Upper lobe of left lung (tissue), 6 donors: Measurements from ENCODE around the gene PRMT3. TPM values are rescaled to one million over a fixed set of nuclear protein-coding genes. Genes with fewer than 3 reads are reported as not detected.

Experiments
- ATAC-seq, 2 donors: fragments of 200-7000 bp; cut with Tn5 transposase; one replicate each; pipeline ENCODE4 v1.9.1; 2022; ENCODE audit warnings: mild to moderate bottlenecking in 2 of 2, moderate library complexity in 2 of 2; ENCODE audit not compliant: low FRiP score in 2 of 2
- DNase-seq, 2 donors: peaks; one replicate each; pipeline ENCODE4 v3.0.0-alpha.2; 2019 to 2020
- H3K27ac ChIP-seq, 4 donors: fragments of 200-600 bp; sonication (generic); one replicate each; pipeline ENCODE4 v1.5.1; 2016 to 2019
- H3K27me3 ChIP-seq, 4 donors: fragments of 200-600 bp; sonication (generic); one replicate each; pipeline ENCODE4 v1.5.1; 2017 to 2019
- H3K36me3 ChIP-seq, 4 donors: fragments of 200-600 bp; sonication (generic); one replicate each; pipeline ENCODE4 v1.5.1; 2016 to 2019
- H3K4me1 ChIP-seq, 4 donors: fragments of 200-600 bp; sonication (generic); one replicate each; pipeline ENCODE4 v1.5.1; 2018 to 2019
- H3K4me3 ChIP-seq, 4 donors: fragments of 200-600 bp; sonication (generic); one replicate each; pipeline ENCODE4 v1.5.1; 2017 to 2019; ENCODE audit warnings: mild to moderate bottlenecking in 2 of 4, moderate library complexity in 1 of 4
- H3K9me3 ChIP-seq, 4 donors: fragments of 200-600 bp; sonication (generic); one replicate each; pipeline ENCODE4 v1.5.1; 2018 to 2019
- EP300 ChIP-seq, 4 donors: sonication (generic); formaldehyde crosslinking; IDR thresholded peaks; one replicate each; pipeline ENCODE4 v1.5.1; 2017; ENCODE audit warnings: antibody characterized with exemption in 4 of 4, control low read depth in 2 of 4
- POLR2A ChIP-seq, 4 donors: fragments of 450-650 bp; IDR thresholded peaks; one replicate each; pipeline ENCODE4 v1.5.1; 2016 to 2017; ENCODE audit warnings: antibody characterized with exemption in 4 of 4, mild to moderate bottlenecking in 2 of 4
- POLR2AphosphoS5 ChIP-seq, 2 donors: sonication (generic); formaldehyde crosslinking; IDR thresholded peaks; one replicate each; pipeline ENCODE4 v1.5.1; 2017; ENCODE audit warnings: antibody characterized with exemption in 2 of 2
- WGBS, 2 donors: methylation state at CpG; one replicate each; pipeline ENCODE4 v1.1.5; 2017 to 2018; 5-methylcytosine and 5-hydroxymethylcytosine counted together
- total RNA-seq, 6 donors: library from RNA; depleted of rRNA in 4 of 6; stranded (reverse); fragments of >200 nt in 4 of 6; gene quantifications; one replicate each; pipeline versions ENCODE4 v1.1.0 to v1.2.1, GENCODE V29; 2016 to 2021
- TF ChIP-seq, protein P1 (sequence below), 6 experiments: fragments of 450-650 bp in 4 of 6; fragments of 200-600 bp in 2 of 6; sonication (generic) in 2 of 6; IDR thresholded peaks; one replicate each; pipeline ENCODE4 v1.5.1; 2016 to 2019; ENCODE audit warnings: antibody characterized with exemption in 6 of 6
- donor health status: DM: no; HTN: no; CAD: no; lungs with moderate emphysema.
- donor health status: DM: no; HTN: yes; CAD: no; lungs with severe emphysema.

PRMT3 gene
- total RNA-seq, 6 donors from 2014 or later, result 7.6 to 31.4 (median 13.1) TPM

DNA sequence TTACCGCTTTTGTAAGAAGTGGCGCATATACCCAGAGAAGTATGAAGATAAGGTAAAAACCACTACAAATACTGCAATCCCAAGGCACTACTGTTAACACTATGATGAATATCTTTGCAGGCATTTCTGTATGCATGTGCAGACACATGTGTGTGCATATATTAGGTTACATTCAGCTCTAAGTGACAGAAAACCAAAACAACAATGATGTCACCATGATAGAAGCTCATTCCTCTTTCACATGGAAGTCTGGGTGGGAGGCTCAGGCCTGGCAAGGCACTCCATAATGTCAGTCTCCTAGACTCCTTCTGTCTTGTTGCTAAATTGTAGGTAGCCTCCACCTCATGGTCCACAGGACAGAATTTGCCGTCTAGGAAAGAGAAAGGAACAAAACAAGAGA, 148.8 kb downstream of the PRMT3 start:
- H3K9me3 ChIP-seq, result peaks cover 0 to 7% (median 0%) of the 10 kb centered on the region in 4 donors
- 90 to 93% methylated on average over 3 of the region's 3 CpGs for WGBS, 2 donors
- no peak for ATAC-seq
- H3K27me3 ChIP-seq, result no peaks in the 10 kb centered on the region
- no peaks in the 10 kb centered on the region for H3K4me1 ChIP-seq
- TF ChIP-seq EP300 (IDR thresholded peaks at IDR 0.05) (no peak), POLR2A (IDR thresholded peaks at IDR 0.05) (no peak), POLR2AphosphoS5 (IDR thresholded peaks at IDR 0.05) (no peak)
- TF ChIP-seq, protein P1, sequence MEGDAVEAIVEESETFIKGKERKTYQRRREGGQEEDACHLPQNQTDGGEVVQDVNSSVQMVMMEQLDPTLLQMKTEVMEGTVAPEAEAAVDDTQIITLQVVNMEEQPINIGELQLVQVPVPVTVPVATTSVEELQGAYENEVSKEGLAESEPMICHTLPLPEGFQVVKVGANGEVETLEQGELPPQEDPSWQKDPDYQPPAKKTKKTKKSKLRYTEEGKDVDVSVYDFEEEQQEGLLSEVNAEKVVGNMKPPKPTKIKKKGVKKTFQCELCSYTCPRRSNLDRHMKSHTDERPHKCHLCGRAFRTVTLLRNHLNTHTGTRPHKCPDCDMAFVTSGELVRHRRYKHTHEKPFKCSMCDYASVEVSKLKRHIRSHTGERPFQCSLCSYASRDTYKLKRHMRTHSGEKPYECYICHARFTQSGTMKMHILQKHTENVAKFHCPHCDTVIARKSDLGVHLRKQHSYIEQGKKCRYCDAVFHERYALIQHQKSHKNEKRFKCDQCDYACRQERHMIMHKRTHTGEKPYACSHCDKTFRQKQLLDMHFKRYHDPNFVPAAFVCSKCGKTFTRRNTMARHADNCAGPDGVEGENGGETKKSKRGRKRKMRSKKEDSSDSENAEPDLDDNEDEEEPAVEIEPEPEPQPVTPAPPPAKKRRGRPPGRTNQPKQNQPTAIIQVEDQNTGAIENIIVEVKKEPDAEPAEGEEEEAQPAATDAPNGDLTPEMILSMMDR (IDR thresholded peaks at IDR 0.05), result no peak
- no peak overlapping the region for H3K4me3 ChIP-seq
- DNase-seq, result no peak
- H3K36me3 ChIP-seq, result no peaks in the 10 kb centered on the region
- H3K27ac ChIP-seq, result no peak overlapping the region

DNA sequence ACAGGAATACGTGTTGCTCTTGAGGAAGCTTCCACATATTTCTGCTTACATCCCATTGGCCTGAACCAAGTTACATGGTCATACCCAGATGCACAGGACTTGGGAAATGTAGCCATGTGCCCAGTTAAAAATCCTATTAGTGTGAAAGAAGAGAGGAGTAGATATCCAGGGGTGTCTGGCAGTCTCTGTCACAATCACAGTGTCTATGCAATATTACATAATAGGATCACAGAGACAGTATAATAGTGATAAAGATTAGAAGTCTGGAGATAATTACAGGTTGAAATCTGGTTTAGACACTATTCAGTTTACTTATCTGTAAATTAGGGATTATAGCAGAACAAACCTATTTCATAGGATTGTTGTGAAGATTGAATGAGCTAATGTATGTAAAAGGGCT, 149.3 kb downstream of the PRMT3 start:
- H3K27ac ChIP-seq, result no peak overlapping the region
- peaks cover 0 to 7% (median 0%) of the 10 kb centered on the region in 4 donors for H3K9me3 ChIP-seq
- ATAC-seq (no peak), DNase-seq (no peak)
- no peaks in the 10 kb centered on the region for H3K27me3 ChIP-seq
- no peaks in the 10 kb centered on the region for H3K36me3 ChIP-seq
- TF ChIP-seq, protein P1 (IDR thresholded peaks at IDR 0.05), result no peak
- TF ChIP-seq POLR2AphosphoS5 (IDR thresholded peaks at IDR 0.05), result no peak
- no peak for TF ChIP-seq POLR2A (IDR thresholded peaks at IDR 0.05)
- no peak for TF ChIP-seq EP300 (IDR thresholded peaks at IDR 0.05)
- no peaks in the 10 kb centered on the region for H3K4me1 ChIP-seq
- H3K4me3 ChIP-seq, result no peak overlapping the region
- 54 to 80% methylated on average over 1 of the region's 1 CpG for WGBS, 2 donors

DNA sequence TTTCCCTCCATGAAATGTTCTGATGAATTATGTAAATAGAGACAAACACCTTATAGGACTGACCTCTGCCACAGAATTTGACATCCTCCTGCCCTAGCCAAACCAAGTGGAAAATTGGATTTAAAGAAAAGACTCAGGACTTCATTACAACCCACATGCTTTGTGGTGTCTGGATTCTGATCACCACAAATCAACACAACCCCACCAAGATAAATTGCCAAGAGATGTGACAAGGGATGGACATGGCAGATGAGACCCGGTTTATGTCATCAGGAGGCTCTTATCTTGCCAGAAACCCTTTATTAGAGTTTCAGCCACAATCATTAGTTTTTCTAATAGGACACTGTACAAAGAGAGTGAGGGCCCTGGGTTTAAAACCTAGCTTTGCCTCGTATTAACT, 154.0 kb downstream of the PRMT3 start:
- 30 to 51% methylated on average over 2 of the region's 2 CpGs for WGBS, 2 donors
- TF ChIP-seq, protein P1 (IDR thresholded peaks at IDR 0.05), result no peak
- no peak for TF ChIP-seq POLR2A (IDR thresholded peaks at IDR 0.05)
- TF ChIP-seq EP300 (IDR thresholded peaks at IDR 0.05), result no peak
- TF ChIP-seq POLR2AphosphoS5 (IDR thresholded peaks at IDR 0.05), result no peak
- Histone ChIP-seq H3K4me3 (no peak overlapping the region), H3K27me3 (no peaks in the 10 kb centered on the region), H3K4me1 (no peaks in the 10 kb centered on the region), H3K9me3 (peaks cover 0 to 7% (median 0%) of the 10 kb centered on the region in 4 donors), H3K36me3 (no peaks in the 10 kb centered on the region), H3K27ac (no peak overlapping the region)
- DNase-seq (no peak), ATAC-seq (no peak)

DNA sequence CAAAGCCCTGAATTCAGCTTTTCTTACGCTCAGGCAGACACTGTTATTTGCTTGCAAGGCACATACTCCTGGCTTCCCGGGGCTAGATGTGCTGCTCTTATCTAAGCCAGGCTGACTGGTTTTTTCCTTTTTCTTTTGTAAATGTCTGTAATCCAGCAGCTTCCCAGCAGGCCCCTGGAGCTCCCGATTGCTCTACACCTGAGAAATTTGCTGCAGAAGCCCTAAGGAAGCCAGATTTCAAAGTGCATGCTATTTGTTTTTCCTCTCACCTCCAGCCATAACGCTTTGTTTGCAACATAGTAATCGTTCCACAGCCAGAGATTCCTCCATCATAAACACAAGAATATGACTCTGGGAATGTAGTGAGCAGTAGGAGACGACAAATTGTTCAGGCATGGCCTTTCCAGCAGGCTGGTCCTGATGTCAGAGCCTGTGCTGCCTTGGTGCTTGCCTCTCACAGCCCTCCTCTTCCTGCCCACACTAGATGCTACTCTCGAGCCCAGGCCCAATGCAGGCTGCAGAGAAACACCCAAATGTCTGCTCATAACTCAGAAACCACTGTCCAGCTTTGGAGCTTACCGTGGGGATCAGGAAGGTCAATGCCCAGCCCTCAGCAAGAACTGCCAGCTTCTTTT, 157.2 kb downstream of the PRMT3 start:
- WGBS, 2 donors, result 42 to 47% methylated on average over 6 to 8 of the region's 8 CpGs
- no peak for DNase-seq

More for the DNA sequence above, 157.2 kb downstream of the PRMT3 start:
- no peaks in the 10 kb centered on the region for H3K9me3 ChIP-seq
- no peaks in the 10 kb centered on the region for H3K27me3 ChIP-seq
- no peaks in the 10 kb centered on the region for H3K4me1 ChIP-seq
- no peak overlapping the region for H3K4me3 ChIP-seq
- TF ChIP-seq EP300 (IDR thresholded peaks at IDR 0.05), result no peak
- TF ChIP-seq POLR2AphosphoS5 (IDR thresholded peaks at IDR 0.05), result no peak
- TF ChIP-seq POLR2A (IDR thresholded peaks at IDR 0.05), result no peak
- TF ChIP-seq, protein P1 (IDR thresholded peaks at IDR 0.05), result no peak
- no peak for ATAC-seq
- H3K36me3 ChIP-seq, result no peaks in the 10 kb centered on the region
- no peak overlapping the region for H3K27ac ChIP-seq
